Spleen (tissue), 11 donors: ENCODE measurements around the gene TOM1L1. TPM values are rescaled to one million over a fixed set of nuclear protein-coding genes. Genes with fewer than 3 reads are reported as not detected.

ENCODE experiments used
- DNase-seq: peaks from one replicate; pipeline ENCODE4 v3.0.0-alpha.2; 2020
- H3K27ac ChIP-seq, 8 donors: fragments of 200-600 bp; sonication (generic) in 7 of 8; 1 replicate in 4 of 8; 2 replicates in 4 of 8; pipeline versions ENCODE4 v1.5.0 to v1.8.0; 2016 to 2021; ENCODE audit warnings: inconsistent platforms in 4 of 8, mild to moderate bottlenecking in 4 of 8, moderate library complexity in 1 of 8
- H3K27me3 ChIP-seq, 7 donors: fragments of 200-600 bp; sonication (generic) in 6 of 7; replicated peaks in 1 of 7; 1 replicate in 4 of 7; 2 replicates in 3 of 7; pipeline versions ENCODE4 v1.5.0 to v1.8.0; 2016 to 2021; ENCODE audit warnings: inconsistent platforms in 3 of 7, mild to moderate bottlenecking in 1 of 7
- H3K36me3 ChIP-seq, 6 donors: fragments of 200-600 bp; sonication (generic) in 5 of 6; 1 replicate in 4 of 6; 2 replicates in 2 of 6; pipeline versions ENCODE4 v1.5.0 to v1.8.0; 2016 to 2021; ENCODE audit warnings: inconsistent platforms in 2 of 6
- H3K4me1 ChIP-seq, 6 donors: fragments of 200-600 bp; sonication (generic) in 5 of 6; 1 replicate in 3 of 6; 2 replicates in 3 of 6; pipeline versions ENCODE4 v1.5.0 to v1.8.0; 2016 to 2021; ENCODE audit warnings: inconsistent platforms in 3 of 6
- H3K4me3 ChIP-seq, 8 donors: fragments of 200-600 bp; sonication (generic) in 7 of 8; 1 replicate in 4 of 8; 2 replicates in 4 of 8; pipeline versions ENCODE4 v1.5.0 to v1.8.0; 2016 to 2021; ENCODE audit warnings: inconsistent platforms in 4 of 8, mild to moderate bottlenecking in 4 of 8, moderate library complexity in 2 of 8
- H3K9me3 ChIP-seq, 8 donors: fragments of 200-600 bp; sonication (generic) in 7 of 8; 1 replicate in 4 of 8; 2 replicates in 4 of 8; pipeline versions ENCODE4 v1.5.0 to v1.8.0; 2016 to 2021; ENCODE audit warnings: inconsistent platforms in 4 of 8
- CTCF ChIP-seq, 11 experiments: fragments of 200-600 bp in 7 of 11; fragments of 450-650 bp in 4 of 11; sonication (generic) in 4 of 11; IDR thresholded peaks in 8 of 11; conservative IDR thresholded peaks in 3 of 11; 1 replicate in 7 of 11; 2 replicates in 4 of 11; pipeline versions ENCODE4 v1.4.0 to v1.8.0; 2016 to 2021; ENCODE audit warnings: antibody characterized with exemption in 11 of 11, inconsistent platforms in 4 of 11, mild to moderate bottlenecking in 1 of 11
- POLR2A ChIP-seq, 3 donors: fragments of 450-650 bp; IDR thresholded peaks; one replicate each; pipeline ENCODE4 v1.5.1; 2017; ENCODE audit warnings: antibody characterized with exemption in 3 of 3, mild to moderate bottlenecking in 1 of 3
- POLR2AphosphoS5 ChIP-seq, 3 donors: sonication (generic); formaldehyde crosslinking; IDR thresholded peaks; one replicate each; pipeline ENCODE4 v1.5.1; 2017; ENCODE audit warnings: antibody characterized with exemption in 3 of 3
- WGBS, 5 donors: extraction: QIAGEN DNeasy Blood & Tissue Kit in 3 of 5; methylation state at CpG; one replicate each; pipeline versions ENCODE4 v1.1.5 to v1.1.7; 2013 to 2018; 5-methylcytosine and 5-hydroxymethylcytosine counted together
- intact Hi-C: fragments of 100-400 bp; cut with DNase I; formaldehyde crosslinking; loops from one replicate; pipeline ENCODE4 v1.15.0; 2023; ENCODE audit warnings: low total_unique reads
- polyA plus RNA-seq, 3 donors: library from polyadenylated mRNA; stranded (reverse); fragments of 200-250 nt; gene quantifications; one replicate each; pipeline ENCODE4 v1.2.1, GENCODE V29; 2013
- total RNA-seq, 7 donors: library from RNA; depleted of rRNA in 3 of 7; stranded (reverse); fragments of >200 nt in 3 of 7; fragmentation: NEBNext Ultra II Directional in 4 of 7; extraction: Animal tissue kit (Norgen Biotek cat#: 25700) in 4 of 7; gene quantifications; one replicate each; pipeline versions ENCODE4 v1.1.0 to v1.2.1, GENCODE V29; 2016 to 2021
- donor health status: healthy with polysubstance abuse.
- donor health status: DM: no; HTN: no; CAD: no; lungs with moderate emphysema.
- donor health status: DM: no; HTN: no; CAD: no.
- donor health status: Bipolar disorder and iron deficiency.
- donor health status: healthy.
- donor health status: DM: no; HTN: no; CAD: no.
- donor health status: DM: yes; HTN: yes; CAD: no.

Gene TOM1L1
- total and polyA plus RNA-seq, 10 donors, result 2.3 to 14.3 (median 4.2) TPM

GRCh38 chr17:54907376-54907775 is 6.7 kb downstream of the TOM1L1 start:
- no peaks in the 10 kb centered on the region for H3K9me3 ChIP-seq
- peaks cover 0 to 2% (median 0%) of the 10 kb centered on the region in 7 donors for H3K27me3 ChIP-seq
- no peaks in the 10 kb centered on the region for H3K36me3 ChIP-seq
- no peak overlapping the region for H3K4me3 ChIP-seq
- 86 to 93% (median 89%) methylated on average over 5 of the region's 5 CpGs for WGBS, 5 donors
- no peak for DNase-seq
- intact Hi-C loops, result no loop called here
- H3K4me1 ChIP-seq, result no peaks in the 10 kb centered on the region
- H3K27ac ChIP-seq, result no peak overlapping the region
- TF ChIP-seq POLR2AphosphoS5 (IDR thresholded peaks at IDR 0.05) (no peak), CTCF (IDR thresholded peaks at IDR 0.05 in 8 of 11, conservative IDR thresholded peaks at IDR 0.05 in 3 of 11) (no peak), POLR2A (IDR thresholded peaks at IDR 0.05) (no peak)

- 68 to 86% (median 75%) methylated on average over 2 of the region's 2 CpGs for WGBS, 5 donors
- Histone ChIP-seq H3K4me3 (no peak overlapping the region), H3K36me3 (no peaks in the 10 kb centered on the region), H3K27me3 (no peaks in the 10 kb centered on the region), H3K9me3 (no peaks in the 10 kb centered on the region), H3K4me1 (no peaks in the 10 kb centered on the region), H3K27ac (no peak overlapping the region)
- intact Hi-C loops, result no loop called here
- no peak for DNase-seq
- TF ChIP-seq CTCF (IDR thresholded peaks at IDR 0.05 in 8 of 11, conservative IDR thresholded peaks at IDR 0.05 in 3 of 11) (no peak), POLR2A (IDR thresholded peaks at IDR 0.05) (no peak), POLR2AphosphoS5 (IDR thresholded peaks at IDR 0.05) (no peak)
These were observed 9.1 kb downstream of the TOM1L1 start for GRCh38 chr17:54909766-54910165.

GRCh38 chr17:54916721-54917120 is 16.1 kb downstream of the TOM1L1 start:
- 75 to 86% (median 84%) methylated on average over 2 of the region's 2 CpGs for whole genome bisulfite sequencing, 5 donors
- no peaks in the 10 kb centered on the region for H3K27me3 ChIP-seq
- no peak for DNase-seq
- peaks cover 0 to 14% (median 0%) of the 10 kb centered on the region in 6 donors for H3K36me3 ChIP-seq
- H3K27ac ChIP-seq, result no peak overlapping the region
- peaks cover 0 to 23% (median 13%) of the 10 kb centered on the region in 8 donors for H3K9me3 ChIP-seq
- no peaks in the 10 kb centered on the region for H3K4me1 ChIP-seq
- H3K4me3 ChIP-seq, result no peak overlapping the region
- intact Hi-C loops, result no loop called here
- no peak for TF ChIP-seq POLR2A (IDR thresholded peaks at IDR 0.05)
- no peak for TF ChIP-seq CTCF (IDR thresholded peaks at IDR 0.05 in 8 of 11, conservative IDR thresholded peaks at IDR 0.05 in 3 of 11)
- no peak for TF ChIP-seq POLR2AphosphoS5 (IDR thresholded peaks at IDR 0.05)

- Histone ChIP-seq H3K27me3 (no peaks in the 10 kb centered on the region), H3K27ac (no peak overlapping the region), H3K36me3 (peaks cover 0 to 14% (median 0%) of the 10 kb centered on the region in 6 donors), H3K4me3 (no peak overlapping the region), H3K9me3 (peaks cover 0 to 23% (median 13%) of the 10 kb centered on the region in 8 donors), H3K4me1 (no peaks in the 10 kb centered on the region)
- intact Hi-C loops, result no loop called here
- DNase-seq, result no peak
- TF ChIP-seq POLR2AphosphoS5 (IDR thresholded peaks at IDR 0.05) (no peak), CTCF (IDR thresholded peaks at IDR 0.05 in 8 of 11, conservative IDR thresholded peaks at IDR 0.05 in 3 of 11) (no peak), POLR2A (IDR thresholded peaks at IDR 0.05) (no peak)
These were observed 18.8 kb downstream of the TOM1L1 start for GRCh38 chr17:54919425-54919824.
